Fibroblast of gingiva (primary cell): ENCODE measurements around the gene IL13RA1.
"Not testable (repeated sequence)": the region's sequence is repeated elsewhere in the genome, so short reads cannot be mapped to it uniquely, and the experiment has no call there.

ENCODE experiments used
- DNase-seq: peaks from one replicate; pipeline ENCODE4 v3.0.0-alpha.2; 2011; ENCODE audit warnings: low read depth

IL13RA1 gene

GRCh38 chrX:118729042-118729652 lies 1.7 kb downstream of the IL13RA1 start:
- no peak for DNase-seq

GRCh38 chrX:118730500-118731247 lies 3.3 kb downstream of the IL13RA1 start:
- peak; percentile 85 for DNase-seq

GRCh38 chrX:118732551-118732950 lies 5.1 kb downstream of the IL13RA1 start:
- DNase-seq = not testable (repeated sequence)

- no peak for DNase-seq
Observed at GRCh38 chrX:118734909-118735308, 7.5 kb downstream of the IL13RA1 start.

- no peak for DNase-seq
Observed at GRCh38 chrX:118736394-118737010, 9.1 kb downstream of the IL13RA1 start.

- DNase-seq = no peak
Observed at GRCh38 chrX:118739577-118739976, 12.2 kb downstream of the IL13RA1 start.

- DNase-seq = no peak
Observed at GRCh38 chrX:118740276-118740889, 13.0 kb downstream of the IL13RA1 start.

- DNase-seq = no peak
Observed at GRCh38 chrX:118742176-118742575, 14.8 kb downstream of the IL13RA1 start.

GRCh38 chrX:118745570-118745969 lies 18.2 kb downstream of the IL13RA1 start:
- peak; percentile 46 for DNase-seq

- DNase-seq = no peak
Observed at GRCh38 chrX:118751950-118752783, 24.8 kb downstream of the IL13RA1 start.

GRCh38 chrX:118755633-118756032 lies 28.2 kb downstream of the IL13RA1 start:
- peak; percentile 2 for DNase-seq

GRCh38 chrX:118756101-118756500 lies 28.7 kb downstream of the IL13RA1 start:
- peak; percentile 6 for DNase-seq

GRCh38 chrX:118758511-118758910 lies 31.1 kb downstream of the IL13RA1 start:
- no peak for DNase-seq

- DNase-seq = no peak
Observed at GRCh38 chrX:118760025-118760424, 32.6 kb downstream of the IL13RA1 start.

- no peak for DNase-seq
Observed at GRCh38 chrX:118761939-118762707, 34.7 kb downstream of the IL13RA1 start.

GRCh38 chrX:118763489-118763888 lies 36.1 kb downstream of the IL13RA1 start:
- DNase-seq = no peak

- DNase-seq = no peak
Observed at GRCh38 chrX:118764122-118764521, 36.7 kb downstream of the IL13RA1 start.

- no peak for DNase-seq
Observed at GRCh38 chrX:118770133-118770760, 42.8 kb downstream of the IL13RA1 start.

- DNase-seq = no peak
Observed at GRCh38 chrX:118772051-118772450, 44.6 kb downstream of the IL13RA1 start.

GRCh38 chrX:118773782-118774181 lies 46.4 kb downstream of the IL13RA1 start:
- no peak for DNase-seq

GRCh38 chrX:118779581-118779980 lies 52.2 kb downstream of the IL13RA1 start:
- no peak for DNase-seq
